ENCODE measurements around the gene HERC2. TPM values are rescaled to one million over a fixed set of nuclear protein-coding genes. Genes with fewer than 3 reads are reported as not detected.
A peak's percentile ranks its signal among the peaks of the same experiment; 100 is the strongest.
"Not testable (repeated sequence)": the region's sequence is repeated elsewhere in the genome, so short reads cannot be mapped to it uniquely, and the experiment has no call there.

Gene HERC2
- total RNA-seq, 1 experiment from 2014 or later = 23.0 TPM

DNA sequence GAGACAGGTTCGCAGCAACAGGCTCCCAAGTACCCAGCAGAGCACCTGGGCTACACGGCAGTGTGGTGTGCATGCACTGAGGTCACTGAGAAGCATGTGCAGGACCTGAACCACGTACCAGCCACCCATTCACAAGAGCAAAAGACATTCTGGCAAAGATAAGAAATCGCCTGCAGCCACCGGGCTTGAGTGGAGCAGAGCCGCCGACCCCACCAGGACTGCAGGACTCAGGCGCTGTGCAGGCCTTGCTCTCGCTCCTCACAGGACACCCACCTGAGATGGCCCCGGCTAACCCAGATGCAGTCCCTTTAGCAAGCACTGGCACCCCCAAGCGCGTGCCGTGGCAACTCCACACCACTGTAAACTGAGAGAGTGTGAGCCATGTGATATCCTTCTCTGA is 190.6 kb downstream of the HERC2 start:
- no peak for DNase-seq (ENCODE audit: low spot score)

DNA sequence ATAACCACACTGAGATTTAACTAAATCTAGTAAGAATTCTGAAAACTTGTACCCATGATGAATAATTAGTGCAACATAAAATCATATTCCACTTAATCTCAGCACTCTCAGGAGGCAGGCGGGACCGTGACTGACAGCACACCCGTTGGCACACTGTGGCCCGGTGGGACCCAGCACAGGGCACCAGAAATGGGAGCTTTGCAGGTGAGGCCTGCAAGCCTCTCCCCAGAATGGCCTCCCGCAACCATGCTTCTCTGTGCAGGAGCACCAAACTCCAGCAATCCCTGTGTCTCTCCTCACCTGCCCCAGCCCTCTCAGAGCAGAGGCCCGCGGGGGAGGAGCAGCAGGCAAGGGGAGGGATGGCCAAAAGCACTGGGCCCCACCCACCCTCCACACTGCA is 191.3 kb downstream of the HERC2 start:
- DNase-seq (ENCODE audit: low spot score) = no peak

DNA sequence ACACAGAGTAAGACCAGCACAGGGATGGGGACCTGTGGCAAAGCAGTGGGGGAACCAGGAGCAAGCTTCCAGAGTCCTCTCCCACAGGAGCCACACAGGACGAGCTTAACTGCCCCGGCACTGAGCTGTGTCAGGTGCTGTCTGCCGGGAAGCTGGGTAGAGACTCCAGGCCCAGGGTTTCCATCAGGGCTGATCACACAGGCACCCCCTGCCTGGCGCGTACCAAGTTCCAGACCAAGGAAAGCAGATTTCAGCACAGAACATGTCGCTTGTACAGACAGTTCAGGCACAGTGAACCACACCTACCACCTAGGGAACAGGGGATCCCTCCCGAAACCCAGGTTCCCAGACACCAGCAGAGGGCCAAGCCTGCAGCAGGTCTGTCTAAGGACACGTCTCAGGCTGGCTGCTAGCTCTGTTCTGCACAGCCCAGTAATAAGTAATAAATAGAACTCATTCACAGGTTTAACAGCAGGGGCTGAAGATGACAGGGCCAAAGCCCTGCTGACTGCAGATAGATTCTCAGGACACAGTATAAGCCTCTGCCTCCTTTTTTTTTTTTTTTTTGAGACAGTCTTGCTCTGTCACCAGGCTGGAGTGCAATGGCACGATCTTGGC is 192.6 kb downstream of the HERC2 start:
- DNase-seq (ENCODE audit: low spot score) = no peak

DNA sequence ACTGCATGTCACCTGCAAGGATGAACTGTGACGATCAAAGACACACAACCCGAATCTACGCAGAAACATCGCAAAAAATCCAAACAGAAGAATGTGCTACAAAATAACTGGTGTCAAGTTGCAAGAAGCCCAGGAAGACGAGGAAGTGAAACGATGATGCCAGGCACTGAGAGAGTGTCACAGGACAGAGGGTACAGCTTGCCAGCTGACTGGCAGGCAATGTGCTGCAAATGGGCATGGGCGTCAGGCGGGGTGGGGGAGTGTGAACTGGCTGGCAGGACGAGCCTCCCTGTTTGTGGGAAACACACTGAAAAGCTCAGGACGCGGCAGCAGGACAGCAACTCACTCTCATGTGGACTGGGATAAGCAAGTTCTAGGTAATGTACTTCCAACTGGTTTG is 193.9 kb downstream of the HERC2 start:
- no peak for DNase-seq (ENCODE audit: low spot score)

DNA sequence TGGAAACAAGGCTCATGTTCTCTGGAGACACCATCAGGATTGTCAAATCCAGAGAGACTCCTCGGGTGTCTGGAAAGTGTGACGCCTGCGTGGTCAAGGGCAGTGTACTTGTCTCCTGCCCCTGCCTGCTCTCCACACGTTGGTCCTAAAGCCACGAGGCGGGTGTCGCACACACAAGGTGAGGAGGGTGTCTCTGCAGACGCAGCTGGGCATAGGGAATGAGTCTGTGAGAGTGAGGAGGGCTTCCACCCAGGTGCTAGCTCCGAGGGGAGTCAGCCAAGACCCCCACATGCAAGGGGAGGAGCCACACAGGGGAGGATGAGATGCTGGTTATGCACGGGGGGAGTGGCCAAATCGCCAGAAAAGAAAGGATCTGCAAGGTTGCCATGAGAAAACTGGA is 194.9 kb downstream of the HERC2 start:
- DNase-seq (ENCODE audit: low spot score) = no peak

DNA sequence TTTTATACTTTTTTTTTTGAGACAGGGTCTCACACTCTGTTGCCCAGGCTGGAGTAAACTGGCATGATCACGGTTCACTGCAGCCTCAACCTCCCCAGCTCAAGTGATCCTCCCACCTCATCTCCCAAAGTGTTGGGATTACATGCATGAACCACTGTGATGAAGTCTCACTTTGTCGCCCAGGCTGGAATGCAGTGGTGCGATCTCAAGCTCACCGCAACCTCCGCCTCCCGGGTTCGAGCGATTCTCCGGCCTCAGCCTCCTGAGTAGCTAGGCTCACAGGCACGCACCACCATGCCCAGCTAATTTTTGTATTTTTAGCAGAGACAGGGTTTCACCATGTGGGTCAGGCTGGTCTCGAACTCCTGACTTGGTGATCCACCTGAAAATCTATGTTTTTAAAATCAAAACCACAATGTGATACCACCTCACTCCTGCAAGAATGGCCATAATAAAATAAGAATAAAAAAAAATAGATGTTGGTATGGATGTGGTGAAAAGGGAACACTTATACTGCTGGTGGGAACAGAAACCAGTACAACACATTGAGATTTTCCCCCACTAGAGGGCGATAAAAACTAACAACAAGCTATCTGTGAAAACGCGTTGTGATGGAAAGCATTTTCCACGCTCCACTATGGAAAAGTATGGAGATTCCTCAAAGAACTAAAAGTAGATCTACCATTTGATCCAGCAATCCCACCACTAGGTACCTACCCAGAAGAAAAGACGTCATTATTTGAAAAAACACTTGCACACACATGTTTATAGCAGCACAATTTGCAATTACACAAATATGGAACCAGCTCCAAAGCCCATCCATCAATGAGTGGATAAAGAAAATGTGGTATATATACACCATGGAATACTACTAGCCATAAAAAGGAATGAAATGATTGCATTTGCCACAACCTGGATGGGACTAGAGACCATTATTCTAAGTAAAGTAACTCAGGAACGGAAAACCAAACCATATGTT is 196.0 kb downstream of the HERC2 start:
- peak; percentile 43 for DNase-seq (ENCODE audit: low spot score)

DNA sequence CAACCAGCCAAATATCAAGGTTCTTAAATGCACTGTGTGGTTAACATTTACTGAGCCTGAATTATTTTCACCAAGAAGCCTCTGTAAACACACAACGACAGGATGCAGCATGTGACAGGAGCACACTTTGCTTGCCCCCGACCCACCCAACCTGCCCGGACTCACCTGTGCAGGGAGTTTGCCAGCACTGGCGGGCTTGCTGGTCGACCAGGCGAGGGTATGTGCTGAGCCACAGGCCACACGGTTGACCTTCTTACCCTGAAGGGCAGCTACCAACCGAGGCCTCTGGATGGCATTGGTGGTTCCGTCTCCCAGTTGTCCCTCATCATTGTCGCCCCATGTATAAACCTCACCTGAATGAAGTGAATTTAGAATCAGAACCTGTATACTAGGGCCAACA is 197.1 kb downstream of the HERC2 start:
- no peak for DNase-seq (ENCODE audit: low spot score)

DNA sequence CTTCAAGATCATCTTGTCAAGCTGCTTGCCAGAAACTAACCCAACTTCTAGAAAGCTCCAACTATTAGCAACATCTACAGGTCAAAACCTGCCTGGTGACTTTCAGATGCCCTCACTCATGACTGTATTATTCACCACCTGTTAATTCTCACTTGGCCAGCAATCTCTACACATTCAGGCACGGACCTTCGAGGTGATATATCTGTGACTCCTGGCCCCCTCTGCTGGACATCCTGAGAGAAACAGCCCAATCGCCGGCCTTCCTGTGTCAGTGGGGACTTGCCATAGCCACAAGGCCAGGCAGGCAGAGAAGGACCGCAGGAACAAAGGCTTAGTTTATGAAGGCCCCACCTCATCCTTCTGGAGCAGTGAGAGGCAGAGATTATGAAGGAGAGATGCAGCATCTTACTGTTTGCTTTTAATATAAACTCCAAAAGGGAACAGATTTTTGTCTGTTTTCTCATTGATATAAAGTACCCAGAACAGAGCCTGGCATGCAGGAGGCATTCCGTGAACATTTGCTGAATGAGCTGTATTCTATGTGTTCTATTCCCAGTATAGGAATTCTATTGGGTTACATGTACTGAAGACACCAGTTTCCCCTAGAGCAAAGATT is 198.5 kb downstream of the HERC2 start:
- peak; percentile 59 for DNase-seq (ENCODE audit: low spot score)

DNA sequence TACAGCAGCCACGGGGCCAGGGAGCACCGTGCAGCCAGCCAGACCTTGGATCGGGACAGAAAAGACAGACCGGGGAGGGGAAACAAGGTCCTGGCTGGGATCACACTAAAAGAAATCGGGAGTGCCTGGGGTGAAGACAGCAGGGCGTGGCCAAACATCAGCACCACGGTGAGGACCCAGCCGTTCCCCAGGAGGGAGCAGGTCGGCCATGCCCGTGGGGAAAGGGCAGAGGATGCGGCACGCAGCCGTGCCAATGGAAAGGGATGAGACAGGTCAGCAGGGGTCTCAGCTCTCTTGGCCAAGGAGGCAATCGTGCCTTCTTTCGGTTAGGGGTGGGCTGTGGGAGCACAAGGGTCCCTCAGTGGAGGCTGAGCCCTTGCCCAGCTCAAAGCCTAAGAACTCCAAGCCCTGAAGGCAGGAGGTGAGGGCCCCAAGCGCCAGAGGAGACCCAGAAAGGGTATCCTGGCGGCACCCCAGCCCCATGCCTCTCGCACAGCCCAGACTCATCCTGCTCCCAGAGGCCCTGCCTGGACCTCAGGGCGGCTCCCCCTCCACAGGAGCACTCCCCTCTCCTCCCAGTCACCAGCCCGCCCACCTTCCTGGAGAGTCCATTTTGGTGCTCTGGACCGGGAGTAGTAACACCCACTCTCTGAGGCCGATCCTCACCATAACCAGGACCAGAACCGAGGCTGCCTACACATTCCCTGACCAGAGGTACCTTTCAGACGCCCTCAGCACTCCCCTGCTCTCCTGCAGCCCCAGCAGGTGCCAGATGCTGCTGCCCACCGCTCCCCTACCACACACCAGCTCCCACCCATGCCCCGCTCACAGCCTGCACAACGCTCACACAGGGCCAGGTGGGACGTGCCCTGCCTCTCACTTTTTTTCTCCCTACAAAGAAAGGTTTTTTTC is 199.7 kb downstream of the HERC2 start:
- no peak for DNase-seq (ENCODE audit: low spot score)

DNA sequence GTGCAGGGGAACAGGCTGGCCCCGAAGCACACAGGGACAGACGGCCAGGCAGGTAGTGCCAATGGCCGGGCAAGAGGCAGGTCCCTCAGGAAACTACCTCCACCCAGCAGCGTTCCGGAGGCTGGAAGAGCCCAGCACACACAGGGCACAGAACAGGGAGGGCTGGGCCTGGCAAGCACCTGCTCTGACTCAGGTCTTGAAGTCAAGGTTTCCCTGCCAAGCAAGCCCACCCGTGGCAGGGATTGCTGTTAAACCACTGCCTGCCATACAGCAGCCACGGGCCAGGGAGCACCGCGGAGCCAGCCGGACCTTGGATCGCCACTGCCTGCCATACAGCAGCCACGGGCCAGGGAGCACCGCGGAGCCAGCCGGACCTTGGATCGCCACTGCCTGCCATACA is 200.4 kb downstream of the HERC2 start:
- DNase-seq (ENCODE audit: low spot score) = not testable (repeated sequence)

DNA sequence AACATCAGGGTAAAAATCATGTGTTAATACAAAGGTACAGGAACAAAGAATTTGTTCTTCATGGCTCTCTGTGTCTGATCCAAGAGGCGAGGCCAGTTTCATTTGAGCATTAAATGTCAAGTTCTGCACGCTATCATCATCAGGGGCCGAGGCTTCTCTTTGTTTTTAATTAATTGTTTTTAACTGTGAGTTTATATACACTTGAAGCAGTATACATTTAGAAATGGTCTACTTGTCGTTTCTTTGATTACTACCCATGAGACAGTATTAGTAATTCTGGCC is 201.7 kb downstream of the HERC2 start:
- no peak for DNase-seq (ENCODE audit: low spot score)

DNA sequence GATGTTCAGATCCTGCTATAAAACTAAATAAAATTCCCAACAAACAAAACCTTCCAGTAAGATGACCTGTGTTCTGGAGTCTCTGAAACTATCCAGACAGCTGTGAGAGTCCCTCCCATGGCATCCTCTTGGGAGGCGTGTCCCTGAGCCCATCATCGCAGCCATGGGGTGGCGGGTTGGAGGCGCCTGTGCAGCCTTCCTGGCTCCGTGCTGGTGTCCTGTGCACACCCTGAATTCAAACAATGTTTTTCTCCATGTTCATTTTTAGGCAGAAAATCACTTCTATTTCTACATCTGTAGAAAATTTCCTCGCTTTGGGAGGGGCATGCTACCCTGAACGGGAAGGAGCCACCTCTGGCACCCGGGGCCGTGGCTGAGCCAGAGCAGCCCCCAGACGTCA is 203.4 kb downstream of the HERC2 start:
- no peak for DNase-seq (ENCODE audit: low spot score)

DNA sequence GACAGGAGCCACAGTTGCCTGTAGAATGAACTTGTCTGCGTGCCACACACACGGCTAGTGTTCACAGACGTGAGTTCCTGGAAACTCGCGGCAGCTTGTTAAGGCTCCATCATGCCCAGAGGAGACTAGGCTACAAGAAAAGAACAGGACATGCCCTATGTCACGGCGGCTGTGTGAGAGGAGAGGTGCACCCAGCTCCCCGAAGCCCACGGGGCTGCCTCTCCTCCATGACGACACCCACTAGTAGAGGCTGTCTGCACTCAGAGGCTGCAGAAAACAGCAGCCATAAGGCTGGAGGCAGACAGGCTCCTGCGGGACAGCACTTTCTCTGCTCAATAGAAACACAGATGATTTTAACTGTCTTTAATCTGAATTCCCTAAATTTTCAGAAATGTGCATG is 203.9 kb downstream of the HERC2 start:
- no peak for DNase-seq (ENCODE audit: low spot score)

DNA sequence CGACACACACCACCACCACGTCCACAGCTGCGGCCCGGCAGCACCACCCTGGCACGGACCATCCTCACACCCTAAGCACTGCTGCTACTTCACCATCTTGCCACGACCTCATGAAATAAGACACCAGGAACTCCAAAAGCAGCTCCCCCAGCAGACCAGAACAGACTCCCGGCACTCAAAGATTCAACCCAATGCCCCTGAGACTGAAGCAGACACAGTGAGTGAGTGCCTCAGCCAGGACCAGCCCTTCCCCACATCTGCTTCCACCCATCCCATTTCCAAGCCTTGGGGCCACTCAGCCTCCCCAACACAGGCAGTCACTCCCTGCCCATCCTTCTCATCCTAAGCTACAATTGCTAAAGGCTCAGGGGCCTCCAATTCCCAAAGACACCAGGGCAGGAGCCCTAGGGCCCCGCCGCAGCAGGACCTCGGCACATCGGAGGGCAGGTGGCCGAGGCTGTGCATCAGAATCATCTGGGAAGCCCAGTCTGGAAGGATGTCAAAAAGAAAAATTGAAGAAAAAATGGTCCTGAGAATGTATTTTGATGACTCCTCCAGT is 204.5 kb downstream of the HERC2 start:
- DNase-seq (ENCODE audit: low spot score) = no peak

DNA sequence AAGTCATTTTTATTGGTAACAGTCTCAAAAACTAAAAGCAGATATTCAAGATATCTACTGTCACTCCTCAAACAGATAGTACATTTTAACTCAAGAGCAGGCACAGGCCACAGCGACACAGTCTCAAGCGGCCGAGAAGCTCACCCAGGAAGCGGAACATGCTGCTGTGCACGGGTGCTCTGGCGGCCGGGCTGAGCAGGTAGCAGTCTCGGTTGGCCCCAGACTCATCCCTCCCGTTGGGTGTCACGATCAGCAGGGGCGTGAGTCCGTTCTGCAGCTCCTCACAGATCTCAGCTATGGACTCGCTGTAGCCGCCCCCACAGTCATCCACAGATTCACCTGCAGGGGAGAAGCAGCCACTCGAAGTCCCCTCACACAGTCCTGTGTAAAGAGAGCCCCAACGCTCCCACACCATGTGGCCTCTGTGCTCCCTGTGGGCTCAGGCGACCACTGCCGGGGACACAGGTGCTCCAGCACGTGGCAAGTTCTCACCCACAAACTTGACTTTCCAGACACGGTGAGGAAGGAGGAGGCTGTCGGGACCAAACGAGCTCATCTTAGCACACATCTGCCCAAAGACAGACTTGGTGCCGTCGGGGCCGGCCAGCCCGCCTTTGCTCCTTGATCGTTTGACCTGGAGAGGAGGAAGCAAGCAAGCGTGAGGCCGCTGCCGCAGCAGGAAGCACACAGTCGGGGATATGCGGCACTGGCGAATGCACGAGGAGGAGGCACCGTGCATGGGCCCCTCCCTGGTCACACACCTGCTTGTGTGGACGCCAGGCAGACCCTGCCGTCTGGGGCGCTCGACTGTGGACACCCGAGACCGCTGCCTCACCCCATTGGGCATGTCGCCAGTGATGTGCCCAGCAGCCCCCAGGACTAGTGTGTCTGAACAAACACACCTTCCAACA is 205.2 kb downstream of the HERC2 start:
- DNase-seq (ENCODE audit: low spot score) = no peak

DNA sequence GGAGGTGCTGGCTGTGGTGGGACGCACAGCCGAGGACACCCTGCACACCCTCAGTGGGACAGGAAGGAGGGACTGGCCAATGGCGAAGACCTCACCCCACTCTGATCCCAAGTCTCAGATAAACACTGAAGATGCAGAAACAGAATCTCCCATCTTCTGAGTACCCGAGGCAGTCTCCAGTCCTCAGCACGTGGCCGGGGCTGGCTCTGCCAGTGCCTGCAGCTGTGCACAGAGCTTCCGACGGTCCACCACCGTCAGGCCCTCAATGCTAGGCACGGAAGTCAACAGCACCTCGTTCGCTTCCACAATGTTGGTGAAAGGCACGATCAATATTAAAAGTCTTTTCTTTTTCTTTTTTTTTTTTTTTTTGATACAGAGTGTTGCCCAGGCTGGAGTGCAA is 206.1 kb downstream of the HERC2 start:
- DNase-seq (ENCODE audit: low spot score) = no peak

DNA sequence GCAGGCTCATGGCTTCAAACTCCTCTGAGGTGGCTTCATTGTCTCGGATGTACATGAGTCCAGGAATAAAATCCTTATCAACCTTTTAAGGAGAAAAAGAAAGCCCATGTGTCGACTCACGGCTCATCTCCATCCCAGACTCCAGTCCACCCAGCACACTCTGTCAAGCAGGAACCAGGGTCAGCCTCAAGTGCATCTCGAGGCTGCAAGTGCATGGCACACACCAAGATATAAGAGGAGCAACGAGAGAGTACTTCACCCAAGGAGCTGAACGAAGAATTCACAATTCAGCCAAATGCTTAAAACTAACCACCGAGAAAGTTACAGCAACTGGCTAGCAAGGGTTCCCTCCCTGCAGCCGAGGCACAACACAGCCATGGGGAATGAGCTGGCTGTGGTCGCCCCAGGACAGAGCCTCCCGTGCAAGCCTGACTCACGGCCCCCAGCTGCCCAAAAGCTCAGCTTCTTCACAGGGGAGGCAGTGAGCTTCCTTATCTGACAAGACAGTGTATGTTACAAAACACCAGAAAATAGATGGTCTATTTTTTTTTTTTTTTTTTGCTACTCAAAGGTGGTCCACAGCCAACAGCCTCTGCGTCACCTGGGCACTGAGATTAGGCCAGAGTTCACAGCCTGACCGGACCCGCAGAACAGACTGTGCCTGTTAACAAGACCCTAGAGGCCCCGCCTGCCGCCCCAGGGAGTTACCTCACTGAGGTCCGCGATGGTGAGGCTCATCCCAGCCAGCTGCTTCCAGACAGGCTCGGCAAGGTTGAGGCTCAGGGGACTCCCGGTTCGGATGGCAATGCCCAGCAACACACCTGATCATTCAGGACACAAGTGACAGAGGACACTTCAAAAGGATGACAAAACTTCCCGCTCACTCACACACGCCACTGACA is 207.0 kb downstream of the HERC2 start:
- DNase-seq (ENCODE audit: low spot score) = no peak

DNA sequence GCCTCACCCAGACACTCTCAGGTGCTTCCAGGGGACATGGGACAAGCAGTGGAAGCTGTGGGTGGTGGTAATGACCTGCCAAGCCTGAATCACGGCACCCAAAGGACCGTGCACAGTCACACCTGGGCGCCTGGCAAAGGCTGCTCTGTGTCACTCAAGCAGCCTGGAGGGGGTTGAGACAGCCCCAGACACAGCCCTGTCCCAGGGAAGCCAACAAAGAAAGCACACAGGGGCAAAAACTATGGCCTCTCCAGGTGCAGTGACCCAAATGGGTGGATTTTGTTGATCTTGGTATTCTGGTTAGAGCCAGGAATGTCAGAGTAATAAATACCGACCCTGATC is 207.9 kb downstream of the HERC2 start:
- no peak for DNase-seq (ENCODE audit: low spot score)

DNA sequence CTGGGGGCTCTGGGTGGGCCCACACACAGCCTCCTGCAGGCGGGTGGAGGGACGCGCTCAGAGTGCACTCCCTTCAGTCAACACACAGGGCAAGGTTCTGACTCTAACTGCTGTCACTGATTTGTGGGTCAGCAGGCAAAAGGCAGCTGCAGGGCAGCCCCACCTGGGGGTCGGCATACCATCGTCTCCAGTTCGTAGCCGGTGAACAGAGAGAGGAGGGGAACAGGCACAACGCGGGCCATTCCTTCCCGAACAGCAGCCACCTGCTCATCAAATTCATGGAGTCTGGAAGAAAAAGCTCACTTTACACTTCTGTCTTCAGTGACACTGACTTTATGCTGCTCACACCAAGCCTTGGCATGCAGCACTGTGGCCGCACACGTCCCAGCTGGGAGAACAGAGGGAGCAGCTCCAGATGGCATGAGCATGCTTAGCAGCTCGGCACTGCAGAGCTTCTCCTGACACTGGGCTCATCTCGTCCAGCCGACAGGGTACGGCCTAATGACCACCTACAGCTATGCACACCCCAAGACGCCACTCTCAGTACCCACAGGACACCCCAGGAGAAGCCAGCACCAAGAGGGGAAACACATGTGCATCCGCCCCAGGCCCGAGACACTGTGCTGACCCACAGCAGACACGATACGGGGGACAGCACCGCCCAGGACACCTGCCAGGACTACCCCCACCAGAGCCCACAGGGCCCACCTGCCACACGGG is 208.4 kb downstream of the HERC2 start:
- no peak for DNase-seq (ENCODE audit: low spot score)

Data from H4 (cell line).